OCI-M1 (cell line): Measurements from ENCODE around the gene HID1.
A peak's percentile ranks its signal among the peaks of the same experiment; 100 is the strongest.
"Not testable (repeated sequence)": the region's sequence is repeated elsewhere in the genome, so short reads cannot be mapped to it uniquely, and the experiment has no call there.

Source experiments
- DNase-seq: peaks from one replicate; lab custom pipeline; 2025; lab: John Stamatoyannopoulos, UW

The HID1 gene, protein sequence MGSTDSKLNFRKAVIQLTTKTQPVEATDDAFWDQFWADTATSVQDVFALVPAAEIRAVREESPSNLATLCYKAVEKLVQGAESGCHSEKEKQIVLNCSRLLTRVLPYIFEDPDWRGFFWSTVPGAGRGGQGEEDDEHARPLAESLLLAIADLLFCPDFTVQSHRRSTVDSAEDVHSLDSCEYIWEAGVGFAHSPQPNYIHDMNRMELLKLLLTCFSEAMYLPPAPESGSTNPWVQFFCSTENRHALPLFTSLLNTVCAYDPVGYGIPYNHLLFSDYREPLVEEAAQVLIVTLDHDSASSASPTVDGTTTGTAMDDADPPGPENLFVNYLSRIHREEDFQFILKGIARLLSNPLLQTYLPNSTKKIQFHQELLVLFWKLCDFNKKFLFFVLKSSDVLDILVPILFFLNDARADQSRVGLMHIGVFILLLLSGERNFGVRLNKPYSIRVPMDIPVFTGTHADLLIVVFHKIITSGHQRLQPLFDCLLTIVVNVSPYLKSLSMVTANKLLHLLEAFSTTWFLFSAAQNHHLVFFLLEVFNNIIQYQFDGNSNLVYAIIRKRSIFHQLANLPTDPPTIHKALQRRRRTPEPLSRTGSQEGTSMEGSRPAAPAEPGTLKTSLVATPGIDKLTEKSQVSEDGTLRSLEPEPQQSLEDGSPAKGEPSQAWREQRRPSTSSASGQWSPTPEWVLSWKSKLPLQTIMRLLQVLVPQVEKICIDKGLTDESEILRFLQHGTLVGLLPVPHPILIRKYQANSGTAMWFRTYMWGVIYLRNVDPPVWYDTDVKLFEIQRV

DNA sequence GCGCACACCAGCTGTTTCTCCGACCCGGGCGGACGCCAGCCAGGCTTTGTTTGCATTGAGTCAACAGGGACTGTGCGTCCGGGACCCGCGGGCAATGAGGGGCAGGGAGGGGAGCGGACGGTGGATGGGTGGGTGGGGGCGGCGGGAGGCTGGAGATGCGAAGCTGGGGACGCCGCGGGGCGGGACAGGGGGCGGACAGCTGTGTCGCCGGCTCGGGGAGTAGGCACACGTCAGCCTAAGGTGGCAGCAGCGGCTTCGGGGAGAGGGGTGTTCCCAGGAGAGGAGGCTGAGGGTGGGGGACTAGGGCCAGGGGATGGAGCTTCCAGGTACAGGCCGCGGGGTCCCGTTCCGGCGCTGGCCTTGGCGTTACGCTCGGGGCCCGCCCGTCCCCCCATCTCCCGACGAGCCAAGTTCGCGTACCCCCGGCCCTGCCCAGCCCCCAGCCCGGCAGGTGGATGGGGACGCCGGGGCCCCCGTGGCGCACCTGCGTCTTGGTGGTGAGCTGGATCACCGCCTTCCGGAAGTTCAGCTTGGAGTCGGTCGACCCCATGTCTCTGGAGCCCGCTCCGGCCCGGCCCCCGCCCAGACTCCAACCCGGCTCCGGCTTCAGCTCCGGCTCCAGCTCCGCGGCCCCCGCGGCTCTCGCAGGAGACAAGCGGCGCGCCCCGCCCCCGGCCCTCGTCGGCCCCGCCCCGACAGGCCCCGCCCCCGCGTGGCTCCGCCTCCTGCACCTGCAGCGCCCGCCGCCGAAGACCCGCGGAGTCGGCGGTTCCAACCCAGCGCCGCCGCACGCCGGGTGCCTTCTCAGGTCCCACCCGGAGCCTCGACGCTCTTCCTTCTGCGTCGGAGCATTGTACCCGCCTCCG is at the start of gene HID1:
Gene HID1, minus strand, starts transcription at position 653 of the 866 bp plus-strand sequence. Its CDS starts 103 bp downstream, at position 550.
- DNase-seq = no peak

DNA sequence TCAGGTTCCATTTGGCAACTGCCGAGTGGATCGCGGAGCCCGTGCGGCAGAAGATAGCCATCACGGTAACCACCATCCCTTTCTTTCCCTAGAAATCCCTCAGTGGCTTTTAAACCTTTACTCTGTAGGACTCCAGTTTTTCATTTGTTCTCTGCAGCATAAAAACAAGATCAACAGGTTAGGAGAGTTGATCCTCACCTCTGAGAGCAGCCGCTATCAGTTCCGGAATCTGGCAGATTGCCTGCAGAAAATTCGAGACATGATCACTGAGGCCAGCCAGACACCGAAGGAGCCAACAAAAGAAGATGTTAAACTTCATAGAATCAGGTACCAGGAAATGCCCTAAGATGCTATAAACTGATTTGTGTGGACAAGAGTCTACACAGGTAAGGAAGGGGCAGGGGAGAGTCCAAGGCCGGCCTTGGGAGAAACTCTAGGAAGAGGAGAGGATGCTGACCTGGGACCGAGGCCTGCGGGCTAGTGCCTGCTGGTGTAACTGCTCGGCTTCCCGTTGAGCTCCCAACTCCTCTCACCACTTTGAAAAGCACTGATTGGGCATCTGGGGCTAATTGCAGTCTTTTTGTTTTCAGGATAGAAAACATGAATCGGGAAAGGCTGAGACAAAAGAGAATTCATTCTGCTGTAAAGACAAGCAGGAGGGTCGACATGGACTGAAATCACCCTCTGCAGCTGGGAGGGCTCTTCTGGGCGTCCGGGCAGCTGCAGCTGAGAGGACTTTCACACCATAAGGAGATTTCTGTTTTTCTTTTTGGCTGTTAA is 48.0 kb upstream of the HID1 start:
- DNase-seq = no peak

DNA sequence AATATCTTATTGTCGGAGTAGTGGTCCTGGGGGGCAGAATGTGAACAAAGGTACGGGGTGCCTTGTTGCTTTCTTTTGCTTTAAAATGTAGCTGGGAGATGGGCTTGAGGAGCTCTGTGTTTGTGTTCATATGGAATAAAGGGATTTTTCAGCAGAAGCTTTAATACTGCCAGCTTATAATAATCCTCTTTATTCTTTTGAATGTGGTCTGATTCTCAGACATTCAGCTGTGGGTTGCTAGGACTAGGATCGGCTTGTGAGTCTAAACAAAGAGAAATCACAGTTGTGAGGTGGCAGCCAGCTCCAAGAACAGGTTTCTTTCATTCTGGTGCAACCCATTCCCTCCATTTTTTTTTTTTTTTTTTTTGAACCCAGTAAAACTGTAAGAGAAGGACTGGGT is 47.2 kb upstream of the HID1 start:
- DNase-seq = no peak

DNA sequence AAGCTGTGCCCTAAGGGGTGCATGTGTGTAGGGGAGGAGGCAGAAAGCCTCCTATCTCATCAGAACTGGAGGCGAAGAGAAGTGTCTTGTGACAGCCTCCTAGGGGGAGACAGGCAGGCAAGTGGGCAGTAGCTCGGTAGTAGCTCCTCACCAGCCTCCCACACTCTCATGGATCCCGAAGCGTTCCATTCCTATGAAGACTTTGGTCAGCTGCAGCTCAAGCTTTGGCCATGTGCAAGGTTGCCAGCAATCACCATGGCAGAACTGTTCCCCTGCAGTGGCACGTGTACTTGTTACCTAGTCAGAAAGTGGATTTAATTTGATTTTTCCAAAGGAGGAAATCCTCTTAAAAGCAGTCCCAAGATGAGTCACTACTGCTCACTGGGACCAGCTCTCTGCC is 46.6 kb upstream of the HID1 start:
- DNase-seq = no peak

DNA sequence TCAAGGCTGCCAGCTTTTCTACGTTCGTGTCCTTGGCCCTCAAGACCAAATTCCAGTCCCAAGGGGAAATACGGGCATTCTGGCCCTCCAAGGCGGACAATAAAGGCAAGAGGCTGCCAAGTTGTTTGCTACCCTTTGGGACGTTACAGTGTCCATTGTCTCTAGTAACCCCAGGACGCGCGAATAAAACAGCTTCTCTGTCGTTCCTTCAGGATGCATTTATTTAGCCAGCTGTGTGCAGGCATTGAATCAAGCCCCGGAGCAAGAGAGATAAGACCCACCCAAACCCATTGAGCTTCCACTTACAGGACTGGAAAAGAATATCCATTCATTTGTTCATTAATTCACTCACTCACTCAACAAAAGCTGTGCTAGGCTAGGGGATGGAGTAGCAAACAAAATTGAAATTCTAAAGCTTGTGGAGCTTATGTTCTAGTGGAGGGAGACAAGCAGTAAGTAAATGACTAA is 40.6 kb upstream of the HID1 start:
- no peak for DNase-seq

DNA sequence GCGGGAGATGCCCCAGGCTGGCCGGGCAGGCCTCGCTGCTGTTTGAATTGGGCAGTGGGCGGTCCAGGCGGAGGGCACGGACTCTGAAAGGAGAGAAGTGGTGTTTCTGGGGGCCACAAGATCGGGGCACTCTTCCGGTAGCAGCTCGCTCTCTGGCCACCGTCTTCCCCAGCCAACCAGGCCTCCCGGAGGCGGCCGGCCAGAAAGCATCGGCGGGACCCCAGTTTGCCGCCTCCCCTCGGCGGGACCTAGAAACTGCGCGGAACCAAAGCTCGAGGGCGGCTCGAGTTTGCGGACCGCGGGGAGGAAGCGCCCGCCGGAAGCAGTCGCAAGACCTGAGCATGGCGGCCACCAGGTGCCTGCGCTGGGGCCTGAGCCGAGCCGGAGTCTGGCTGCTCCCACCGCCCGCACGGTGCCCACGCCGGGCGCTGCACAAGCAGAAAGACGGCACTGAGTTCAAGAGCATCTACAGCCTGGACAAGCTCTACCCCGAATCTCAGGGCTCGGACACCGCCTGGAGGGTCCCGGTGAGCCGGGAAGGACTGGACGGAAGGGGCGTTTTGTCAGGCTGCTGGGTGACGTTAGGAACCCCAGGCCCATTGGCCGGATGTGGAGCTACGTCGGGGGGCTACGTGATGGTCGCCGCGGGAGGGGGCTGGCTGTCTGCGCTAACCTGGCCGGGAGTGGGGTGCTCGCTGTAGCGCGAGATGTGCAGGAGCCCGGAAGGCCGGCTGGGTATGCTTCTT is 40.0 kb upstream of the HID1 start, which contains the start of gene MRPL58:
Gene MRPL58, plus strand, starts transcription at position 325 of the 746 bp plus-strand sequence. Its CDS starts 17 bp downstream, at position 342.
- DNase-seq = peak; percentile 85

DNA sequence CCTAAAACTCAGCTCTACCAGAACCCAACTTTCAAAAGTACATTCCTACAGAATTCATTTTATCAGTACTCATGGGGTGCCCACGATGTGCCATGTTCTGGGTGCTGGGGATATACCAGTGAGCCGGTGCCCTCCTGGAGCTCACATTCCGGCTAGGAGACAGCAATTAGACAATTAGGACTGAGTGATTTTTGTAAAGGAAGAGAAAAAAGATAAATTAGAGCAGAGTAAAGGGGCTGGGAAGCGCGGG is 39.5 kb upstream of the HID1 start:
- DNase-seq = no peak

DNA sequence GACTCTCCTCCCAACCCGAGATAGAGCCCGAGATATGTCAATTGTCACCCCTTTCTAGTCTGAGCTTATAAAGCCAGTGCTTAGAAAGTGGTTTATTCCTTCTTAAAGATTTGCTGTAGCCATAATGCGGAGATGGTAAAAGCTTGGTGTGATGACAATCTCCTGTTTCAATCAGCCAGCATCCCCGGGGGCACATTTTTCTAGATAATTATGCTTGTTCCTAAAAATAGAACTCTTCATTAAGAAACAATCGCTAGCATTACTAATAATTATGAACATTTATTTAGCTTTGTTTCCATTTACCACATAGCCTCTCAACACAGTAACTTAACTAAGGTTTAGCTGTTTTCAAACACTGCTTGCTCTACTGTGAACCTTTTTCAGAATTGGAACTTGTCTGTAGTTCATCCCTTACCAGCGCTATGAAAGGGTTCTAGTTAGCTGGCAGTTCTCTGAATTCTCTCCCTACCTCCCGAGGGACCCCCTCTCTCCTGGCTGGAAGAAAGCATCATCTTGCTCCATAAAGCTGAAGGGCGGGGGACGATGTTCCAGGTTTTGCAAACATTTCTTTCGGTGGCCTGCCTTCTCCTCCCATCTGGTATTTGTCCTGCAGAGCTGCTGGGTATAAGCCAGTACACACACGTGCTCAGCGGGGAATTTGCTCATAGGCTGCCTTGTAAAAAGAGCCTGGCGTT is 39.0 kb upstream of the HID1 start:
- DNase-seq = no peak

DNA sequence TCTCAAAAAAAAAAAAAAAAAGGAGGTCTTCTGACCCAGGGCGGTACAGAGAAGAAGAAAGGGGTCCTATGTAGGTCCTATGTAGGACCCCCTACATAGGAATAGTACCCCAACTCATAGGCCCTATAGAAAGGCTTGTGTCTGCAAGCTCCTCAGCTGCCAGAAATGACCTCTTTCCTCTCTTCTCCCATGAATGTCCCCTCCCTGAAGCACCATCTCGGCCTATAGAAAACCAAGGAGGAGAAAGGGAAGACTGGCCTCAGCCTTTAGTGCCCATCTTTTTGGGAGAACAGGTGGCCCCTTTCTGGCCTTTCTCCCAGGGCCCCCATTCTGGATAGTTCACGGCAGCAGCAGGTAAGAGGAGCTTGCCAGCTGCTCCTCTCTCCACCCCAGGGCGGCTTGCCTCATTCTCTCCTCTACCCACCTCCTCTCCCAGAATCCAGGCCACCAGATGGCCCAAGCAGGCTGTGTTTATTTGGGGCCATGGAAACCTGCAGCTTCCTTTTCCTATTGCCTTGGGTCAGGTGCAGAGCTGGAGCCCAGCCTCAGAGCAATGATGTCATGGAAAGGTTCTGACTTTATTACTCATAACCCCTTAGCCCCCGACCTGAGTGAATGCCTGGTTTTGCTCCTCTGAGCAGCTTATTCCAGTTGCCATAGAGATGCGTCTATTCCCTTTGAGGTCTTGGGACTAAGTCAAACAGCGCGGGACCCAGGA is 38.3 kb upstream of the HID1 start:
- peak; percentile 42 for DNase-seq

DNA sequence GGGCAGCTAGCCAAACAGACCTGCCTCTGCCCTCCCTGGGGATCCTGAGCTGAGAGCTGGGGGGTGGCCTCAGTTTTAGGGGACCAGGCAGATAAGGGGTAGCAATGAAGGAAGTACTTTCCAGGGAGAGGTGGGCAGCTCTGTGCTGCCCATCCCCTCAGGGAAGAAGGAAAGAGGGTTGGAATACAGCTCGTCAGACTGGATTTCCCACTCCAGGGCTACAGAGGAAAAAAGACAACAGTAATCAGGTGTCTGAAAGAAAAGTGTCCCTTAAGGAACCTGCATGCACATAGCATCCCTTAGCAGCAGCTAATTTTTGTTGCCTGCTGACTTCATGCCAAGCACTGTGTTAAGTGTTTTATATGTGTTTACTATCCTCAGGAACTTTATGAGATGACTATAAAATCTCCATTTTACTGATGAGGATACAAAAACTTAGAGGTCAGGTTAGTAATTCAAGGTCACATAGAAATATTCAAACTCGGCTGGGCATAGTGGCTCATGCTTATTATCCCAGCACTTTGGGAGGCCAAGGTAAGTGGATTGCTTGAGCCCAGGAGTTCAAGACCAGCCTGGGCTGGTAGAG is 36.7 kb upstream of the HID1 start:
- no peak for DNase-seq

DNA sequence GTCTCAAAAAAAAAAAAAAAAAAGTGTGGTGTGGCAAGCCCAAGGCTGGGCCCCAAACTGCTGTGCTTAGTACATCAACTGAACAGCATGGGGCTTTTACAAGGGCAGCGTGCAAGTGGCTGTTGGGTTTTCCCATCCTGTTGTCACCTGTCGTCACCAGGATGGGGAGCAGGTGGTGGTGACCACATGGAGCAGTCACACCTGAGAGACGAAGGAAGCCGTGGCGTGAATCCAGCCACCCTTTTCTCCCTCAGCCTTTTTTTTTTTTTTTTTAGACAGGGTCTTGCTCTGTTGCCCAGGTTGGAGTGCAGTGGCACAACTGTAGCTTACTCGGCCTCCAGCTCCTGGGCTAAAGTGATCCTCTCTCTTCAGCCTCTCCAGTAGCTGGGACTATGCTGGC is 35.8 kb upstream of the HID1 start:
- no peak for DNase-seq

DNA sequence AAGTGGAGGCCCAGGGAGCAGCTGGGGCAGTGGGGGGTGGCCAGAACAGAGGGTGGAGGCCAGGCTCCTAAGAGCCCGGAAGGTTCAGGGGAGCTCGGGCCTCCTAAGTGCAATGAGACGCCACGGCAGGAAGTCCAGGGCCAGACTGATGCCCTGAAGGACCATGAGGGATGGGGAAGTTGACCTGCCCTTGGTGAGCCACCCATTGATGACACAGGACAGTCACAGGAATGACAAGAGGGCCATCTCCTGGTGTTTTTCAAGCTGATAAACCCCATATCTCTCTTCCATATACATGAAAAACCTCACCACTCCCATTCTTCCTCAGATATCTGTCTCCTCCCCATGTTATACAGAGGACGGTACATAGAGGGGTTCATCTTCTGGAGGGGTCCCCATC is 34.1 kb upstream of the HID1 start:
- peak; percentile 76 for DNase-seq

DNA sequence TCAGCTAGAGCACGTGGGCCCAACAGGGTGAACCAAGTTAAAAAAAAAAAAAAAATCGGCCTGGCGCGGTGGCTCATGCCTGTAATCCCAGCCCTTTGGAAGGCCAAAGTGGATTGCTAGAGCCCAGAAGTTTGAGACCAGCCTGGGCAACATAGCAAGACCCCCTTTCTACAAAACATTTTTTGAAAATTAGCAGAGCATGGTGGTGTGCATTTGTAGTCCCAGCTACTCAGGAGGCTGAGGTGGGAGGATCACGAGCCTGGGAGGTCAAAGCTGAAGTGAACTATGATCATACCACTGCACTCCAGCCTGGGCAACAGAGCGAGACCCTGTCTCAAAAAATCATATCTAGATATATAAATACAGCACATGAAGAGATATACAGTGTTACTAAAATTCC is 33.5 kb upstream of the HID1 start:
- not testable (repeated sequence) for DNase-seq

DNA sequence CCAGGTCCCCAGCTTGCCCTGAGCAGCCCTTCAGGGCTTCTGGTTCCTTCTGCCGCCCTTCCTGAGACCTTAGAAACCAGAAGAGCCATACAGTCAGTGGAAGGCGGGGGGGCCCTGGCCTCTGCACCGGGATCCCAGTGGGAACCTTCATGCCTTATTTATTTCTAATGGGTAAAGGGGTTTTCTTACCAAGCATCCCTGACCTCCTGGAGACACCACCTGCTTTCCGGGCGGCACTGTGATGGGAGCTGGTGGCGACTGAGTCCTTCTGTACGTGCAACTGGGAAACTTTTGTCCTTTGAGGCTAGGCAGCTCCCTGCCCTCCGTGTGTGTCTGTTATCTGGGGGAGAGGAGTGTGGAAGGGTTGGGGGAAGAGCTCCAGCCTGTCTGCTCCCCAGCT is 32.7 kb upstream of the HID1 start:
- DNase-seq = no peak

DNA sequence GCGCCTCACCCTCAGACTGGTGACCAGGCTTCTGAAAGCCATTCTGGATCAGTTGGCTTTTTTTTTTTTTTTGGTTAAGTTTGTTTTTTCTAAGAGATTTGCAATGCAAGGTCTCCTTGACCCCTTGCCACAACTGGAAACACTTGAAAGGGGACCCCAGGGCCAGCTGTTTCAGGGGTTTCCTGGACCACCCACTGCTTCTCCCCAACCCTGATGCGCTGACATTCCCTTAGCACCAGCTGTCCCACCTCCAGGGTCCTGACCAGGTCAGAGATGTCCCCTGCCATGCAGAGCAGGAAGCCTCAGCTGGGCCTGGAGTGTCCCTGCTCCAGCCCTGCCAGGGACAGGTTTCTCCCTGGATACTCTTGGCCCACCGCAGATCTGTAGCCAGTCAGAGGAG is 31.8 kb upstream of the HID1 start:
- no peak for DNase-seq

DNA sequence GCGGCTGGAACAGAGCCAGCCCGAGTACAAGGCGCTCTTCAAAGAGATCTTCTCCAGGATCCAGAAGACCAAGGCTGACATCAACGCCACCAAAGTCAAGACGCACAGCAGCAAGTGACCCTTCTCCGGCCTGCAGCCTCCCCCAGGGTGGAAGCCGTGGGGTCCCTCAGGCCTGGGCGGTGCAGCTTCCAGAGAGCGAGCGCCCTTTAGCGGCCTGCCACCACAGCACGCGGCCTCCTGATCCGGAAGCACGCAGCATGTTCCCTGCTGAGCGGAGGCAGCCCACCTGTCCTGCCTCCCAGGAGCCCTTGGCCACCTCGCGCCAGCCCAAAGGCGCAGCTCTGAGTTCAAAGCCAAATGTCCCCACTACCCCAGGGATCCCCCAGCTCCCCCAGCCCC is 31.4 kb upstream of the HID1 start:
- DNase-seq = no peak

DNA sequence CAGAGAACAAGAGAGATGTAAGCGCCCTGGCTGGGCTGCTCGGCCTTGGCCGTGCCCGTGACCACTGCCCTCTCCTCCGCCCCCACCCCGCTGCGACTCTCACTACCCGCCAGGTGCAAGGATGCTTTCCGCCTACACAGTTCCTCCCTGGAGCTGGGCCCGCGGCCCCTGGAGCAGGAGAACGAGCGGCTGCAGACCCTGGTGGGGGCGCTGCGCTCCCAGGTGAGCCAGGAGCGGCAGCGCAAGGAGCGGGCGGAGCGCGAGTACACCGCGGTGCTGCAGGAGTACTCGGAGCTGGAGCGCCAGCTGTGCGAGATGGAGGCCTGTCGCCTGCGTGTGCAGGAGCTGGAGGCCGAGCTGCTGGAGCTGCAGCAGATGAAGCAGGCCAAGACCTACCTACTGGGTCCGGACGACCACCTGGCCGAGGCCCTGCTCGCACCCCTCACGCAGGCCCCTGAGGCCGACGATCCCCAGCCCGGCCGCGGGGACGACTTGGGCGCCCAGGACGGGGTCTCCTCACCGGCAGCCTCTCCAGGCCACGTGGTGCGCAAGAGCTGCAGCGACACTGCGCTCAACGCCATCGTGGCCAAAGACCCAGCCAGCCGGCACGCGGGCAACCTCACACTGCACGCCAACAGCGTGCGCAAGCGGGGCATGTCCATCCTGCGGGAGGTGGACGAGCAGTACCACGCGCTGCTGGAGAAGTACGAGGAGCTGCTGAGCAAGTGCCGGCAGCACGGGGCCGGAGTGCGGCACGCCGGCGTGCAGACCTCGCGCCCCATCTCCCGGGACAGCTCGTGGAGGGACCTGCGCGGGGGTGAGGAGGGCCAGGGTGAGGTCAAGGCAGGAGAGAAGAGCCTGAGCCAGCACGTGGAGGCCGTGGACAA is 30.8 kb upstream of the HID1 start:
- no peak for DNase-seq
